Measurements from ENCODE around the gene TMEM208.
A peak's percentile ranks its signal among the peaks of the same experiment; 100 is the strongest.

TMEM208 gene

GRCh38 chr16:67226804-67227566, at the start of gene TMEM208:
Gene TMEM208, plus strand, starts transcription at chr16:67227130. Its CDS starts 89 bp downstream, at chr16:67227219.
- DNase-seq, result peak; percentile 99

- DNase-seq, result peak; percentile 39
Measured at GRCh38 chr16:67177743-67178699, 48.9 kb upstream of the TMEM208 start.

- peak; percentile 22 for DNase-seq
Measured at GRCh38 chr16:67179421-67180080, 47.4 kb upstream of the TMEM208 start.

DNA sequence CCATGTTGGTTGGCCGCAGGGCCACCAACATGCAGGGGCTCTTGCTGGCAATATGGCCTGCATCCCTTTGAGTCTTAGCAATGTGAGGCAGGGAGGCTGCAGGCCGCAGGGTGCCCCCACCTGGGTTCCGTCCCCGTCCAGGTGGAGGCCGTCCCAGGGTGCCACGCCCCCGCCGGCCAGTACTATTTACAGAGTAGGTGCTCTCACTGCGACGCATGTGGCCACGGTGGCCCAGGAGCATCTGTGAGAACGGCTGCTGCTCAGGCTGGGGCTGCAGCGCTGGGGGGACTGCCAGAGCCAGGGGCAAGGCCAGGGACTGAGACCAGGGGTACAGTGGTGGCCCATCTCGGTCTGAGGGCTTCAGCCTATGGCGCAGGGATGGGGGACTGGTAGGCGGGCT, 46.8 kb upstream of the TMEM208 start:
- DNase-seq, result no peak

DNA sequence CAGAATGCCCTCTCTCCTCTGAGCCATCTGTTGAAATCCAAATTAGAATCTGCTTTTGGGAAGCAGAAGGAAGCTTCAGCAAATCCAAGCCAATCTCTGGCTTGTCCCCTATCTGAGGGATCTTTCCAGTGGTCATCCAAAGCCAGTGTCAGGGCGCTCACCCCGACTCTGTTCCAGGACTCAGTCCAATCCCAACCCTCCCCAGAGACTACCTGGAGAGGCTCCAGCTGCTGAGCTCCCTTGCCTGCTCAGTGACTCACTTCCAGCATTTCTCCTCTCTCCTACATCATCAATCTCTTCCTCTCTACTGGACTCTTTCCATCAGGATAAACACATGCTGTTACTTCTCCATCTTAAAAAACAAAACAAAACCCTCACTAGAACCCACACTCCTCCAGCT, 45.6 kb upstream of the TMEM208 start:
- no peak for DNase-seq

GRCh38 chr16:67182288-67182687, 44.6 kb upstream of the TMEM208 start:
- DNase-seq, result no peak

- DNase-seq, result no peak
Measured at GRCh38 chr16:67183284-67183626, 43.7 kb upstream of the TMEM208 start.

DNA sequence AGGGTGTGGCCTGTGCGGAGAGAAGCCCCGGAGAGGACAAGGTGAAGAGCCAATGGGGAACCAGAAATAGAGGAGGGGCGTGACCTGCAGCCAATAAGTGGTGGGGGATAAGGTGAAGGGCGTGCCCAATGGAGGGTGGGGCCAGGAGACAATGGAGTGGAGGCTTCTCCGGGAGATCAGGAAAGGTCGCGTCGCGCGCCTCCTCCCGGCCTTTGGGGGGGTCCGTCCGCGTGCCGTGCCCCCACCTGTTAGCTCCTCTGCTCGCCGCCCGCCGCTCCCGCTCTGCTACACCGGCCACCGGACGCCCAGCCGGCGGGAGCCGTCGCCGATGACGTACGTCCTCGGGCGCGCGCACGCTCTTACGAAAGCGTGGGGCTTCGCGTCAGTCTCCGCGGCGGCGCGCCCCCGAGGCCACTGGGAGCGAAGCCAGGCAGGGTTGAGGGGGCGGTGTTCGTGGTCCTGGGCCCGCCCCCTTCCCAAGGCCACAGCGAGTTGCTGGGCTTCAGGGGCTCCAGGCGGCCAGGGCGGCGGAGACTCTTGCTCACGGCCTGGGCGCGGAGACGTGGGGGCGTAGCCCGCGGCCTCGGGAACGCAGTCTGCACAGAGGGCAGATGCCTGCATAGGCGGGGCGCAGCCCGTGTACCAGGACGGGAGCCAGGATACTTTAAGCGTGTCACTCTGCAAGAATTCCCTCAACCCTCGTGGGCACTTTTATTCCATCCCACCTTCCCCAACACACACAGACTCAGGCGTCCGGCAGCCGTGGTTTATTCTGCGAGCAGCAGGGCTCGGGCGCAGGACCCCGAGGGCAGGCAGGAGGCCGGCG, 43.1 kb upstream of the TMEM208 start, which contains the start of gene MATCAP1:
Gene MATCAP1 (minus strand): TSS at position 337 of the 826 bp plus-strand sequence. CDS start 3,353 bp downstream, outside the sequence.
- peak; percentile 97 for DNase-seq

- DNase-seq, result no peak
Measured at GRCh38 chr16:67184453-67184994, 42.4 kb upstream of the TMEM208 start.

DNA sequence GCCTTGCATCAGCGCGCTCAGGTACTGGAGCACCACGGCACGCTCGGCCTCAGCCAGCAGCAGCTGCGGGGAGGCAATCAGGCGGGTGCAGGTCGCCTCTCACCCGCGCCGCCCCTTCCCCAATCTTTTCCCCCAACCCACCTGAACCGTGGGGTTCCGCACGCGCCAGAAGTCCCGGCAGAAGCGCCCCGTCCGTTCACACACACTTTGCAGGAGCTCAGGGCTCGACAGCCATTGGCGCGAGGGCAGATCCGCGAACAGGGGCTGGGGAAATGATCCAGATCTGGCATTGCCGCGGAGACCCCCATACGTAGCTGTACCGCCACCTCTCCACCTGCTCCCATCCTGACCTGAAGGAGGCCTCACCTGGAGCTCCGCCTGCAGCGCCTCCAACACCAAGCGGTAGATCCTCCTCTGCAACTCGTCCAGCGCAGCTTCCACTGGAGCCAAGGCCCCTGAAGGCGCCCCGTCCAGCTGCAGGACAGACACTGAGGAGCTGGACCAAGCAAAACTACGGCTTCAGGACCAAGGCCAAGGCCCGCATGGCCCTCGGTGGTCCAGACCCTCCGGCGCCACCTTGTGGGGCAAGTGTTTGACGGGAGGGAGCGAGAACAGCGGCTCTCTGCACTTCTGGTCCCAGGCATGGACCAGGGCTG, 41.8 kb upstream of the TMEM208 start:
- peak; percentile 94 for DNase-seq

DNA sequence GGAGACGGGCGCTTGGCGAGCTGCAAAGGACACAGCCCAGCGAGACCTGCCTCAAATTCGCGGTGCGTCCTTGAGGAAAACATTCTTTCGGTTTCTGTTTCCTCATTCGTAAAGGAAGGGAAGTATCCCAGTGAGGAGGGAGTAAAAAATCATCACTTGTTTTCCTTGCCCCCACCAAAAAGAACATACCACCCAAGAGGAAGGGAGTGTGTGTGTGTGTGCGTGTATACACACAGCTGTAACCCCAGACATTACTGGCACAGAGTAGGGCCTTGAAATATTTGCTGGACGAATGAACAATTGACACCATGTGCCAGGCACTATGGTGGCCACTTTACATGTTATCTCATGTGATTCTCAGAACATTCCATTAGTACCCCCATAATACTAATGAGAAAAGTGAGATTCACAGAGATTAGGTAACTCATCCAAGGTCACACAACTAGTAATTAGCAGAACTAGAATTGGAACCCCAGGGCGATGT, 41.2 kb upstream of the TMEM208 start:
- DNase-seq, result no peak

DNA sequence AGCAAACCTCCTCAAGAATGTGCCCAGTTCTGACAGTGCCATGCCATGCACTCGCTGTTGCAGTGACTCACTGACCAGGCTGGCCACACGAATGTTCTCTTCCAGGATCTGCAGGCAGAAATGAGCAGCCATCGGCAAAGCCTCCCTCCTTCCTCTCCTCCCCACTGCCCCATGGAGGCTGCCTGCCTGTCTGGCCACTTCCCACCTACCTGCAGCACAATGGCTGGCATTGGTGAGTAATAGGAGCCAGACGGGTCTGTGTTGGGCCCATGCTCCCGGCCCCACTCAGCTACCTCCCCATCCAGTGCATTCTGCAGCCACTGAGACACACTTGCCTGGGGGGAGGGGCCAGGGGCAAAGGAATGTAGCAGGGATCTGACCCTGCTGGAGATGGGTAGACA, 40.4 kb upstream of the TMEM208 start:
- DNase-seq, result no peak

- DNase-seq, result no peak
Measured at GRCh38 chr16:67187175-67187890, 39.6 kb upstream of the TMEM208 start.

- no peak for DNase-seq
Measured at GRCh38 chr16:67188323-67188722, 38.6 kb upstream of the TMEM208 start.

GRCh38 chr16:67188798-67189197, 38.1 kb upstream of the TMEM208 start:
- DNase-seq, result no peak

DNA sequence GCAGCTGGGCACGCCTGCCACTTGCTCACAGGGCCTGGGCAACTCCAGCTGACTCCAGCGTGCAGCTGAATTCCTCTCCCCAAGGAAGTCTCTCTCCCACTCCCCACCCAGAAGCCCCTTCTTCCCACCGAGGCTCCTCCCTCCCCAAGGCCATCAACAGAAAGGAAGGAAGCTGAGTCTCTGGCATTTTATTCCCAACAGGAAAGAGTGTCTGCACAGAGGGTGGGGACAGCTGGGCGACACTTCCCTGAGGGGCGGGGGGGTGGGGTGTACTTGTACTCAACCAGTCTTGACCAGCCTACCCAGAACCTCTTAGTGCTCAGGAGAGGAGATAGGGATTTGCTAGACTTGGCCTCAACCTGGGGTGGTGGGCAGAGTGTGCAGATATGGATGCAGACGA, 36.9 kb upstream of the TMEM208 start, which contains the start of gene EXOC3L1:
Gene EXOC3L1 (minus strand): TSS at position 96 of the 400 bp plus-strand sequence. CDS start 460 bp downstream, outside the sequence.
- DNase-seq, result no peak

DNA sequence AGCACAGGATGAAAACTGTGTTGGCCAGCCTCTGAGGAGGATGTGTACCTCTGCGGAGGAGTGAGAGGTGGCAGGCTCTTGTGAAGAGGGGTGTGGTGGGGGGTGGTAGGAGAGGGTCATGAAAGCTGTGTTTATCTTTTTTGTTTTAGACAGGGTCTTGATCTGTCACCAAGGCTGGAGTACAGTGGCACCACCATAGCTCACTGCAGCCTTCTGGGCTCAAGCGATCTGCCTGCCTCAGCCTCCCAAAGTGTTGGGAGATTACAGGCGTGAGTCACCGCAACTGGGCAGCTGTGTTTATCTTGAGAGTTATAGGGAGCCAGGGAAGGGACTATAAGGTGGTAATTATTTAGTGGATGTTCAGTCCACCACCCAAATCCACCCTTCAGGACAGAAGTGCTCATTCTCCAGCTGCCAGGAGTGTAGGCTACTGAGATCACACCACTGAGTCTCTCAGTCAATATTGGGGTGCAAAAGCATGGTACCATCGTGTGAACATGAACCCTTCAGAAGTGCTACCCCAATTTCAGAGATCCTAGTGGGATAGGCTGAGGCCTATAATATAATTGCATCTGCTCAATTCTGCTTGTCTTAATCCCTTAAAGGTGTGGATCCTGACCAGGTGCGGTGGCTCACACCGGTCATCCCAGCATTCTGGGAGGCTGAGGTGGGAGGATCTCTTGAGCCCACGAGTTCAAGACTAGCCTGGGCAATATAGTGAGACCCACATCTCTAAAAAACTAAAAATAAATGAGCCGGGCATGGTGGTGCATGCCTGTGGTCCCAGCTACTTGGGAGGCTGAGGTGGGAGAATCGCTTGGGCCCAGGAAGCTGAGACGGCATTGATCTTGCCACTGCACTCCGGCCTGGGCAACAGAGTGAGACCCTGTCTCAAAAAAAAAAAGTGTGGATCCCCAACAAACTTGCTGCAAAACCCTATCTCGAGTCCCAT, 36.2 kb upstream of the TMEM208 start:
- DNase-seq, result no peak

GRCh38 chr16:67191411-67191994, 35.4 kb upstream of the TMEM208 start:
- DNase-seq, result no peak
